Thymus (tissue), 11 donors: ENCODE results near the gene TMC6. TPM values are rescaled to one million over a fixed set of nuclear protein-coding genes. Genes with fewer than 3 reads are reported as not detected.
"Not testable (repeated sequence)": the region's sequence is repeated elsewhere in the genome, so short reads cannot be mapped to it uniquely, and the experiment has no call there.

Experiments used
- DNase-seq, 9 donors: peaks; one replicate each; pipeline ENCODE4 v3.0.0-alpha.2; 2013; ENCODE audit warnings: low spot score in 9 of 9, low read depth in 6 of 9, missing footprints in 1 of 9
- H3K27ac ChIP-seq, 2 donors: one replicate each; pipeline ENCODE4 v1.5.1; 2013; ENCODE audit warnings: control low read depth in 1 of 2, low read depth in 1 of 2, low read length in 1 of 2, mild to moderate bottlenecking in 1 of 2, moderate library complexity in 1 of 2
- H3K27me3 ChIP-seq, 2 donors: one replicate each; pipeline ENCODE4 v1.5.1; 2013; ENCODE audit warnings: low read length in 1 of 2; ENCODE audit not compliant: control insufficient read depth in 2 of 2, insufficient read depth in 1 of 2
- H3K36me3 ChIP-seq, 2 donors: one replicate each; pipeline ENCODE4 v1.5.1; 2013; ENCODE audit warnings: low read length in 1 of 2, mild to moderate bottlenecking in 1 of 2, moderate library complexity in 1 of 2; ENCODE audit not compliant: control insufficient read depth in 2 of 2, insufficient read depth in 2 of 2
- H3K4me1 ChIP-seq, 2 donors: one replicate each; pipeline ENCODE4 v1.5.1; 2013; ENCODE audit warnings: low read length in 2 of 2; ENCODE audit not compliant: control insufficient read depth in 2 of 2, insufficient read depth in 2 of 2
- H3K4me3 ChIP-seq, 2 donors: one replicate each; pipeline ENCODE4 v1.5.1; 2013; ENCODE audit warnings: low read length in 2 of 2, control low read depth in 1 of 2, mild to moderate bottlenecking in 1 of 2
- H3K9me3 ChIP-seq, 2 donors: one replicate each; pipeline ENCODE4 v1.5.1; 2013; ENCODE audit warnings: low read length in 1 of 2, mild to moderate bottlenecking in 1 of 2; ENCODE audit not compliant: control insufficient read depth in 2 of 2, insufficient read depth in 1 of 2
- WGBS: extraction: QIAGEN DNeasy Blood & Tissue Kit; methylation state at CpG from one replicate; pipeline ENCODE4 v1.1.7; 2013; 5-methylcytosine and 5-hydroxymethylcytosine counted together
- polyA plus RNA-seq: library from polyadenylated mRNA; stranded (reverse); fragments of 200-250 nt; gene quantifications from one replicate; pipeline ENCODE4 v1.2.3, GENCODE V29; 2013
- total RNA-seq: library from RNA; stranded (reverse); fragments of 120-200 nt; gene quantifications from one replicate; pipeline ENCODE4 v1.2.4, GENCODE V29; 2013
- donor health status: healthy.

The TMC6 gene
- total and polyA plus RNA-seq, 2 donors = 83.7 to 174 TPM

GRCh38 chr17:78144736-78145641, 16.4 kb upstream of the TMC6 start:
- no peak for DNase-seq
- Histone ChIP-seq H3K27ac (peak overlapping the region; percentile 71 to 81), H3K9me3 (peaks cover 0 to 9% of the 10 kb centered on the region in 2 donors), H3K36me3 (peaks cover 18 to 23% of the 10 kb centered on the region in 2 donors), H3K4me1 (peaks cover 0 to 60% of the 10 kb centered on the region in 2 donors), H3K4me3 (no peak overlapping the region), H3K27me3 (no peaks in the 10 kb centered on the region)
- WGBS = 93% methylated on average over 18 of the region's 18 CpGs

GRCh38 chr17:78144147-78144719, 15.7 kb upstream of the TMC6 start:
- 77% methylated on average over 11 of the region's 11 CpGs for WGBS
- peak overlapping the region; percentile 79 to 81 for H3K27ac ChIP-seq
- peaks cover 0 to 61% of the 10 kb centered on the region in 2 donors for H3K4me1 ChIP-seq
- no peaks in the 10 kb centered on the region for H3K27me3 ChIP-seq
- H3K9me3 ChIP-seq = peaks cover 0 to 9% of the 10 kb centered on the region in 2 donors
- peaks cover 18 to 25% of the 10 kb centered on the region in 2 donors for H3K36me3 ChIP-seq
- H3K4me3 ChIP-seq = no peak overlapping the region
- DNase-seq = peak in 1 of 9 donors; percentile 47

DNA sequence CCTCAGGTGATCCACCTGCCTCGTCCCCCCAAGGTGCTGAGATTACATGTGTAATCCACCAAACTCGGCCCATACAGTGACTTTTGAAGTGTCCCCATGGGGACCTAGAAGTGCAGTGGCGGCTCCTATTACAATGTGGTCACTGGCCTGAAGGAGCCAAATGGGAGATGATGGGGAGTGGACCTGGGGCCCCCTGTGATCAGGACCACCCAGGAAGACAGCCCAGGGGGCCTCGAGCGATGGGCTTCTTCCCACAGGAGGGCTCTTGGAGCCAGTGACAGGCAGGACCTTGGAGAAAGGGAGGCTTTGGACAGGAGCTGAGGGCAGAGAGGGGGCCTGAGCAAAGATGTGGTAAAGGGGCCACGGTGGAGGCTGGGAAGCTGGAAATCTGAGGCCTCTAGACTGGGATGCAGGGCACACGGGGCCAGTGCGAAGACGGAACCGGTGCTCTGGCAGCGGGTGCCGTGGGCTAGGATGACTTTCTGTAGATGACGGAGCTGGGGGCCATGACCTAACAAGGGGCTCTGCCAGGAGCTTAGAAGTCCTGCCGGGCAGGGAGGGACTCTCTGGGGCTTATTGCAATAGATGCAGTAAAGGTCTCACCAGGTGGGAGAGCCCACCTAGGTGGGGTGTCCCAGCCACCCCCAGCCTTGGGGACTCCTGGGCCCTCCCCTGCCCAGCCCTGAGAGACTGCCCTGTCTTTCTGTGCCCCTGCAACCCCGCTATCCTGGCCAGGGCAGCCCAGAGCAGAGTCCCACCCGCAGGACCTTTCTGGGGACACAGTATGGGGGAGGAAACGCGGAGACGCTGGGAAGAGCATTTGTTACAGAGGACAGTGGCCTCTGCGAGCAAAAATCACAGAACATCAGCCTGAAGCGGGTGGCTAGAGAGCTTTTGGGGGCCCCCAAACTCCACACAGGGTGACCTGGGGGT, 14.9 kb upstream of the TMC6 start:
- no peak for DNase-seq
- Histone ChIP-seq H3K27me3 (no peaks in the 10 kb centered on the region), H3K27ac (peak overlapping the region; percentile 79 to 81), H3K4me3 (no peak overlapping the region), H3K4me1 (peaks cover 0 to 67% of the 10 kb centered on the region in 2 donors), H3K9me3 (peaks cover 0 to 9% of the 10 kb centered on the region in 2 donors), H3K36me3 (peaks cover 25 to 30% of the 10 kb centered on the region in 2 donors)
- 96% methylated on average over 21 of the region's 21 CpGs for WGBS

DNA sequence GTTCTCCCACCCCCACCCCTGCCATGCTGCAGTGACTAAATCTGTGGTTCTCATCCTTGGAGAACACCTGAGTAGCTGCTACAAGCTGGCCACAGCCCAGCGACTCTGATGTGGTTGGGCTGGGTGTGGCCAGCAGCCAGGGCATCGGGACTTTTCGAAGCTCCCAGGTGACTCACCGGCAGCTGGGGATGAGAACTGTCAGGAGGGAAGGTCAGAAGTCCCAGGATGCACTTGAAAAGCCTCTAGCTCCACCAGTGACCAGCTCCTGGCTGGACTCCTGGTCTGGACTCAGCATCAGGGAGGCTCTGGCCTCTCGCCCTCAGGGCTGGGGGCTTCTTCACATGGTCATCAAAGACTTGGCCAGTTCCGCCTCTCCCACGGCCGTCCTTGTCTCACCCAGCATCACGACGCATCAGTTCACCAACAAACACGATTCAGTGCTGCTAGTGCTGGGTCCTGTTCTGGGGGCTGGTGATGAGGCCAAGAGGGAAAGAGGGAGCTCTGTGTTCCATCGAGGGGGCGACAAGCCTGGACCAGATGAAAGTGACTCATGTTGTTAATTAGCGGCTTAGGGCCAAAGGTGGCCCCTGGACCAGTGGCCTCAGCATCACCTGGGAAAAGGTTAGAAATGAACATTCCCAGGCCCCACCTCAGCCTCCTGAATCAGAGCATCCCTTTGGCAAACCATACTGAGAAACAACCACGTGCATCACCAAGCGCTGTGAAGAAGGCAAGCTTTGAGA, 13.7 kb upstream of the TMC6 start:
- Histone ChIP-seq H3K27ac (peak overlapping the region; percentile 78 to 86), H3K36me3 (peaks cover 31 to 42% of the 10 kb centered on the region in 2 donors), H3K9me3 (peaks cover 0 to 9% of the 10 kb centered on the region in 2 donors), H3K4me3 (no peak overlapping the region), H3K27me3 (no peaks in the 10 kb centered on the region), H3K4me1 (peaks cover 2 to 66% of the 10 kb centered on the region in 2 donors)
- WGBS = 94% methylated on average over 16 of the region's 16 CpGs
- peak in 1 of 9 donors; percentile 23 for DNase-seq

GRCh38 chr17:78141437-78142118, 13.0 kb upstream of the TMC6 start:
- H3K4me3 ChIP-seq = no peak overlapping the region
- WGBS = 90% methylated on average over 20 of the region's 20 CpGs
- H3K36me3 ChIP-seq = peaks cover 38 to 49% of the 10 kb centered on the region in 2 donors
- no peaks in the 10 kb centered on the region for H3K27me3 ChIP-seq
- H3K9me3 ChIP-seq = peaks cover 0 to 9% of the 10 kb centered on the region in 2 donors
- H3K4me1 ChIP-seq = peaks cover 4 to 70% of the 10 kb centered on the region in 2 donors
- H3K27ac ChIP-seq = peak overlapping the region; percentile 80 to 86
- DNase-seq = no peak

GRCh38 chr17:78140169-78141051, 11.9 kb upstream of the TMC6 start:
- peak in 6 of 9 donors; percentile 68 to 93 (median 83) for DNase-seq
- H3K4me1 ChIP-seq = peaks cover 4 to 79% of the 10 kb centered on the region in 2 donors
- peak overlapping the region; percentile 77 to 80 for H3K27ac ChIP-seq
- peaks cover 0 to 9% of the 10 kb centered on the region in 2 donors for H3K9me3 ChIP-seq
- no peak overlapping the region for H3K4me3 ChIP-seq
- no peaks in the 10 kb centered on the region for H3K27me3 ChIP-seq
- peaks cover 50 to 60% of the 10 kb centered on the region in 2 donors for H3K36me3 ChIP-seq
- 51% methylated on average over 58 of the region's 58 CpGs for WGBS

- Histone ChIP-seq H3K36me3 (peaks cover 56 to 66% of the 10 kb centered on the region in 2 donors), H3K27ac (peak overlapping the region; percentile 55 to 77), H3K4me1 (peaks cover 4 to 79% of the 10 kb centered on the region in 2 donors)
- WGBS = 97% methylated on average over 12 of the region's 12 CpGs
- not testable (repeated sequence) for H3K27me3 ChIP-seq, H3K9me3 ChIP-seq, H3K4me3 ChIP-seq, DNase-seq
Measured at GRCh38 chr17:78139861-78140168, 11.3 kb upstream of the TMC6 start.
